ENCODE results near the gene AASS.

GRCh38 chr7:122033641-122034040 is 110.4 kb downstream of the AASS start:
- TF ChIP-seq CTCF (IDR thresholded peaks at IDR 0.05) (no peak), POLR2A (IDR thresholded peaks at IDR 0.05) (no peak), POLR2AphosphoS5 (IDR thresholded peaks at IDR 0.05; ENCODE audit: insufficient read depth in 1 of 2, low read depth in 1 of 2) (no peak)

Measured in vagina (tissue), 2 donors.